HCEC 1CT (cell line): ENCODE data around the gene TCTA.
"Not testable (repeated sequence)": the region's sequence is repeated elsewhere in the genome, so short reads cannot be mapped to it uniquely, and the experiment has no call there.

Experiments
- DNase-seq: peaks from one replicate; pipeline ENCODE4 v3.0.0-alpha.2; 2017

Gene TCTA

GRCh38 chr3:49411968-49412631, at the start of gene TCTA, which contains the start of gene RHOA:
Gene TCTA (plus strand): TSS chr3:49412423. CDS start chr3:49412427, 4 bp downstream.
Gene RHOA (minus strand): TSS chr3:49411976. CDS start chr3:49375589, 36,387 bp downstream.
- DNase-seq: peak; percentile 100

DNA sequence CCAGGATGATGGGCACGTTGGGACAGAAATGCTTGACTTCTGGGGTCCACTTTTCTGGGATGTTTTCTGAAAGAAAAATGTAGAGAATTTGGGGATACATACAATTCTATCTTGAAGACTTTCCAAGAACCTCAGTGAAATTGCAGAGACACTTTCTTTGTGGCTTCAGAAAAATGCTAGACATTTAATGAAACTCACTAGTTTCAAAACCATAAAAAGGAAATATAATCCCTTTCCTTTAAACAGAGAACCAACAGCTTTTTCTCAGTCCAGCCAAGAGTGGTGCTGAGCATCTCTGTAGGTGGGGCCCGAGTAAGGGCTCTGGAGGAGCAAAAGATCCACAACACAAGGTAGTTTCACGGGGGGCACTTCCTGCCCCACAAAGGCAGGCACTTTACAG, 49.7 kb upstream of the TCTA start:
- peak; percentile 12 for DNase-seq

DNA sequence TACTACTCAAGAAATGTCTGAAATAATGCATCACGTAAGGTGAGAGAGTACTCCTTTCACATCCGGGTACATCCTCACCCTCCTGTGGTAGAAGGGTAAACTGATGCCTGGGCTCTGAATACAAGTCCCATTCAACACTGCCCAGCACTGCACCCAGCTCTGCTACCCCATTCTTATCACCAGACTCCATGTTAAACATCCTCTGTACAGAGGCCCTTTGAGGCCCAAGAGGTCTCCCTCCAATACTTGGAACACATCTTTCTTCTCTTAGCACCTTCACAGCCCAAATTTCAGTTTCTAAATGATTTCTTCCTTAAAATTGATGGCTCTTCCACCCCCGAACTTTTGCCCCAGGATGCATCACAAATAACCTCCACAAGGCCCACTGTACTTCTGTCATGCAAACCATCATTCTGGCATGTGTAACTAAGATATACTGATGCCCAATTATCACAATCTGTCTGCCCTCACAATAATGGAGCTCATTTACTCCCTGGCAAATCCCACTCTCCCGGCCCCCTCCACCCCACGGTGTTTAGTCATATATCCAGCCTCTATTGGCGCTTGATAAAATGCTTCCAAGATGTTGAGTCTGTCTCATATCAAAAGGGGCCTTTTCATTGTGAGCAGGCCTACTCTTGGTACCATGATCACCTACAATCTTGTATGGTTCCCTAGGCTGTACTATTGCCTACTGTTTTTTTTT, 41.5 kb upstream of the TCTA start:
- no peak for DNase-seq

- no peak for DNase-seq
These were observed 40.3 kb upstream of the TCTA start for GRCh38 chr3:49371946-49372345.

- no peak for DNase-seq
These were observed 34.7 kb upstream of the TCTA start for GRCh38 chr3:49377483-49377882.

GRCh38 chr3:49378249-49378895, 33.9 kb upstream of the TCTA start:
- DNase-seq: no peak

- no peak for DNase-seq
These were observed 28.8 kb upstream of the TCTA start for GRCh38 chr3:49383387-49383786.

- no peak for DNase-seq
These were observed 26.6 kb upstream of the TCTA start for GRCh38 chr3:49385617-49386016.

- no peak for DNase-seq
These were observed 26.0 kb upstream of the TCTA start for GRCh38 chr3:49386056-49386756.

DNA sequence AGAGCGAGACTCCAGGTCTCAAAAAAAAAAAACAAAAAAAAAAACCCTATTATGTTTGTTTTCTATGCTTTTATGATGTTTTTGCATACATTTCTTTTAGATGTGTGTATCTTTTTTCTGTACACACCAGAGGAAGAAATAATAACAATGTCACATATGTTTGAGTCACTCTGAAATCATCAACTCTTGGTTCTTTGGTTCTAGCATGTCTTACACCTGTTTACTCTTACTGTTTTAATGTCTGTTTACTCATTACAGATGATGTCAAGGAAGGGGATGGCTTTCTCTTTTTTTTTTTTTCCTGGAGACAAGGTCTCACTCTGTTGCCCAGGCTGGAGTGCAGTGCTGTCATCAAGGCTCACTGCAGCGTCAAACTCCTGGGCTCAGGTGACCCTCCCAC, 24.5 kb upstream of the TCTA start:
- DNase-seq: peak; percentile 75

GRCh38 chr3:49388289-49388820, 23.9 kb upstream of the TCTA start:
- DNase-seq: no peak

DNA sequence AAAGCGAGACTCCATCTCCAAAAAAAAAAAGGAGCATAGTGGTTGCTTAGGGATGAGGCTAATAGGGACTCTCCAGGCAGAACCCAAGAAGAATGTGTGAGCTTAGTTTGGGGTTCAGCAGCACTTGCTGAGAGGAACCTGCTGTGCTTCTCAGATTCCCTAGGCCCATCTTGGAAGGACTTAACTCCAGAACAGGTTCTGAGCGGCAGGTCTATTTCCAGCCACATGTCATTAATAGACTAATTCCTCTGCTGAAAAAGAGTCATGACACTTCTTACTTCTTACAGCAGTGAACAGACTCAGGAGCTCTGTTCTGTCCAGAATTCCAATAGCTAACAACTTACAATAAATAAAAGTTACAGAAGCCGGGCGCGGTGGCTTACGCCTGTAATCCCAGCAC, 22.9 kb upstream of the TCTA start:
- DNase-seq: no peak

GRCh38 chr3:49391310-49391709, 20.9 kb upstream of the TCTA start:
- not testable (repeated sequence) for DNase-seq

- DNase-seq: no peak
These were observed 14.8 kb upstream of the TCTA start for GRCh38 chr3:49397470-49397869.

DNA sequence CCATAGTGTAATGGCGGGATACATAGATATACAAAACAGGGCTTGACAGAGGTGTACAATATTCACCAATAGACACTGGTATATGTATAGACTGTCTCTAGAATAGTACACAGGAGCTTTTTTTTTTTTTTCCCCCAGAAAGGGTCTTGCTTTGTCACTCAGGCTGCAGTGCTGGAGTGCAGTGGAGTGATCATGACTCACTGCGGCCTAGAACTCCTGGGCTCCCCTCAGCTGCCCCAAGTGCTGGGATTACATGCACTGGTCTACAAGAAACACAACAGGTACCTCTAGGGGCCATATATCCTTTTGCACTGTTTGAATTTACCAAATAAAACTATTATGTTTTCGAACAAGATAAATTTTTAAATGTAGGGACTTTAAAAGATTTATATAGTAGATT, 12.8 kb upstream of the TCTA start:
- DNase-seq: no peak

DNA sequence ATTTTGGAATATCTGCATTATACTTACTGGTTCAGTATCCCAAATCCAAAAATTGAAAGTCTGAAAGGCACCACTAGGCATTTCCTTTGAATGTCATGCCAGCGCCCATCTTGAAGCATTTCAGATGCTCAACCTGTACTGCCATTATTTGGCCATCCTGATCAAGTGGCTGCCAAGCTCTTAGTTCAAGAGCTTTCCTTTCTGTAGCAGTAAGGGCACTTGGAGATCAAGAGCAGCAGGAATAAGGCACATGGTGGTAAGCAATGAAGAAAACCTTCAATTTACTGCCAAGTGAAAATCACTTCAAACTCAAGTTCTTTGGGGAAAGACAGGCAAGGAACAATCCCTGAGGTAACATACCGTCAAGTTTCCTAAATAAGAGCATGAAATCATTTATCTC, 10.5 kb upstream of the TCTA start:
- DNase-seq: no peak

DNA sequence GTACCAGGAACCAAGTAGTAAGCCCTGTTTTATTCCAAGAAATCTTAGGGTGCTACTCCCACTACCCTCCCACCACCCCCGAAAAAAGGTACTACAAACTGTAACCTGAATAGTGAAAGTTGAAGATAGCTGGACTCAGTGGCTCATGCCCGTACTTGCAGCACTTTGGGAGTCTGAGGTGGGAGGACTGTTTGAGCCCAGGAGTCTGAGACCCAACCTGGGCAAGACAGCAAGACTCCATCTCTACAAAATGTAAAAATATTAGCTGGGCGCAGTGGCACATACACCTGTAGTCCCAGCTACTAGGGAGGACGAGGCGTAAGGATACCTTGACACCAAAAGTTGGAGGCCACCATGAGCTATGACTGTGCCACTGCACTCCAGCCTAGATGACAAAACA, 8.3 kb upstream of the TCTA start:
- no peak for DNase-seq

DNA sequence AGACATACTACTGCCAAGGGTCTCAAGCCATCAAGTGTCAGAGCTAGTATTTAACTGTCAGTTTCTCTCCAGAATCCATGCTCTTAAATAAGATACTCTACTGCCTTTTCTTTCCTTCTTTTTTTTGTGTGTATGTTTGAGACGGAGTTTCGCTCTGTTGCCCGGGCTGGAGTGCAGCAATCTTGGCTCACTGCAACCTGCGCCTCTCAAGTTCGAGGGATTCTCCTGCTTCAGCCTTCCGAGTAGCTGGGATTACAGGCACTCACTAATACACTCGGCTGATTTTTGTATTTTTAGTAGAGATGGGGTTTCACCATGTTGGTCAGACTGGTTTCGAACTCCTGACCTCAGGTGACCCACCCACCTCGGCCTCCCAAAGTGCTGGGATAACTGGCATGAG, 6.7 kb upstream of the TCTA start:
- DNase-seq: not testable (repeated sequence)

- DNase-seq: no peak
These were observed 5.4 kb upstream of the TCTA start for GRCh38 chr3:49406571-49407565.

- DNase-seq: no peak
These were observed 2.0 kb upstream of the TCTA start for GRCh38 chr3:49410066-49410845.
